HEK293 (cell line): Measurements from ENCODE around the gene KLF16.

Source experiments
- IKZF3 ChIP-seq: fragments of 450-650 bp; IDR thresholded peaks from 2 replicates; pipeline ENCODE4 v1.5.0; 2018; ENCODE audit warnings: missing biosample characterization, mild to moderate bottlenecking, missing genetic modification characterization, moderate library complexity
- ZBTB17 ChIP-seq: fragments of 450-650 bp; formaldehyde crosslinking; IDR thresholded peaks from 2 replicates; pipeline ENCODE4 v1.5.1; 2016; ENCODE audit warnings: missing biosample characterization, missing genetic modification characterization
- ZNF354C ChIP-seq: fragments of 450-650 bp; formaldehyde crosslinking; IDR thresholded peaks from 2 replicates; pipeline ENCODE4 v1.5.1; 2016; ENCODE audit warnings: missing biosample characterization, missing genetic modification characterization, low read depth, borderline replicate concordance
- ZNF416 ChIP-seq: fragments of 450-650 bp; formaldehyde crosslinking; IDR thresholded peaks from 2 replicates; pipeline ENCODE4 v1.5.1; 2016; ENCODE audit warnings: missing biosample characterization, missing genetic modification characterization
- ZNF449 ChIP-seq: fragments of 450-650 bp; formaldehyde crosslinking; IDR thresholded peaks from 2 replicates; pipeline ENCODE4 v1.5.1; 2017; ENCODE audit warnings: missing biosample characterization, mild to moderate bottlenecking, missing genetic modification characterization, moderate library complexity
- ZNF530 ChIP-seq: fragments of 450-650 bp; formaldehyde crosslinking; IDR thresholded peaks from 2 replicates; pipeline ENCODE4 v1.5.1; 2016; ENCODE audit warnings: low read depth, missing biosample characterization, missing genetic modification characterization
- TF ChIP-seq, protein P1 (sequence below): fragments of 450-650 bp; formaldehyde crosslinking; IDR thresholded peaks from 2 replicates; pipeline ENCODE4 v1.5.1; 2016; ENCODE audit warnings: missing biosample characterization, missing genetic modification characterization

DNA sequence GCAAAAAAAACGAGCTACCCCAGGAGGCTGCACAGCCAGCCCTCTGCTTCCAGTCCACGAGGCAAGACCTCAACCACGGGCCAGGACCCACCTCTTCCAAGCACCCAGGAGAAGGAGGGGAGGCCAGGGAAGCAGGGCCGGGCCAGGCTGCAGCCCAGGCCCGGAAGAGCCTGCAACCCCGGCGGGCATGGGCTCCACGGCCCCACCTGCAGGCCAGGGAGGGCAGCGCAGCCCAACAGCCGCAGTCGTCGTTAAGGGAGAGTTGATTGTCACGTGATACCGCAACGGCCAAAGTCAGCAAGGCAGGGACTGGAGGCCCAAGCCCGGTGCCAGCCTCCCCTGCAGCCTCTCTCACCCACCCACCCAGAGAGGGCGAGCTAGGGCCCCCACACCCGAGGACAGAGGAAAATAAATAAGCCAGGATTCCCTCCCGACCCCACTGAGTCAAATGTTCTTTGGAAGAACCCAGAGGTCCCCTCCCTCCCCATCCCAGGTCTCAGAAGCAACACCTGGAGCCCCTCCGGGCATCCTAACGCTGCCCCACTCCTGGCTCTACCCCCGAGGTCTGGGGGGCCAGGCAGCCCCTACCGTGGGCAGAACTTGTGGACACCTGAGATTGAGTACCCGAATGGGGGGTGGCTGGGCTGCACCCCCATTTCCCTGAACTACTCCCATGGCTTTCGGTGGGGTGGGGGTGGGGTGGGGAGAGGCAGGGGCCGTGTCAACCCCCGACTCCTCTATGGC is 9.9 kb downstream of the KLF16 start:
- TF ChIP-seq ZNF354C, result no peak
- TF ChIP-seq ZBTB17 (tag by site-specific recombination), result no peak
- TF ChIP-seq IKZF3 (tag by site-specific recombination), result peak; percentile 38
- TF ChIP-seq ZNF416 (tag by site-specific recombination), result no peak
- TF ChIP-seq, protein P1, sequence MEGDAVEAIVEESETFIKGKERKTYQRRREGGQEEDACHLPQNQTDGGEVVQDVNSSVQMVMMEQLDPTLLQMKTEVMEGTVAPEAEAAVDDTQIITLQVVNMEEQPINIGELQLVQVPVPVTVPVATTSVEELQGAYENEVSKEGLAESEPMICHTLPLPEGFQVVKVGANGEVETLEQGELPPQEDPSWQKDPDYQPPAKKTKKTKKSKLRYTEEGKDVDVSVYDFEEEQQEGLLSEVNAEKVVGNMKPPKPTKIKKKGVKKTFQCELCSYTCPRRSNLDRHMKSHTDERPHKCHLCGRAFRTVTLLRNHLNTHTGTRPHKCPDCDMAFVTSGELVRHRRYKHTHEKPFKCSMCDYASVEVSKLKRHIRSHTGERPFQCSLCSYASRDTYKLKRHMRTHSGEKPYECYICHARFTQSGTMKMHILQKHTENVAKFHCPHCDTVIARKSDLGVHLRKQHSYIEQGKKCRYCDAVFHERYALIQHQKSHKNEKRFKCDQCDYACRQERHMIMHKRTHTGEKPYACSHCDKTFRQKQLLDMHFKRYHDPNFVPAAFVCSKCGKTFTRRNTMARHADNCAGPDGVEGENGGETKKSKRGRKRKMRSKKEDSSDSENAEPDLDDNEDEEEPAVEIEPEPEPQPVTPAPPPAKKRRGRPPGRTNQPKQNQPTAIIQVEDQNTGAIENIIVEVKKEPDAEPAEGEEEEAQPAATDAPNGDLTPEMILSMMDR (tag by site-specific recombination), result peak; percentile 95
- TF ChIP-seq ZNF449 (tag by site-specific recombination), result 0 out of 2 replicates have a peak, but pooled peaks have one; percentile 53
- TF ChIP-seq ZNF530 (tag by site-specific recombination), result no peak
